ENCODE results near the gene CNOT1. TPM values are rescaled to one million over a fixed set of nuclear protein-coding genes. Genes with fewer than 3 reads are reported as not detected.

CNOT1 gene
- total and polyA plus RNA-seq, 2 of the 4 experiments (the other 2 are of a cell fraction), result 85.5 to 357 TPM

DNA sequence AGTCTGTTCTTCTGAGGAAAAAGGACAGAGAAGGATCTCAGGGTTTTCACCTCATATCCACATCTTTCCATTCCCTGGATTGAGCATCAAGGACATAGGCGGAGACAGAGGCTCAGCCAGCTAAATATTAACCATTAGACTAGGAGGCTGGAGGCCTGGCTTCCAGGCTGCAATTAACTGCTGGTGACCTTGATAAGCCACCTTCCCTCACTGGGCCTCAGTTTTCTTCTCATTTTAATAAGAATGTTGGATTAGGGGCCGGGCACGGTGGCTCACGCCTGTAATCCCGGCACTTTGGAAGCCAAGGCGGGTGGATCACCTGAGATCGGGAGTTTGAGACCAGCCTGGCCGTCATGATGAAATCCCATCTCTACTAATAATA, 25.6 kb upstream of the CNOT1 start:
- H3K14ac ChIP-seq (replicated peaks; ENCODE audit: low read depth, low read length), result no peak overlapping the region
- no peak overlapping the region for H2BK20ac ChIP-seq (ENCODE audit: low read depth, low read length)
- H2BK5ac ChIP-seq (ENCODE audit: low read depth, low read length, poor library complexity, severe bottlenecking), result no peak overlapping the region
- no peak for DNase-seq
- H2AFZ ChIP-seq (replicated peaks; ENCODE audit: low read length, poor library complexity), result no peak overlapping the region
- H2BK120ac ChIP-seq (ENCODE audit: low read depth, low read length), result no peak overlapping the region
- H3K9me1 ChIP-seq (ENCODE audit: insufficient read depth, low read length), result peaks cover 4% of the 10 kb centered on the region; the same call in 1 of the 2 replicates
- no peaks in the 10 kb centered on the region for H3K36me3 ChIP-seq (ENCODE audit: control insufficient read depth, insufficient read depth, low read length)
- dilution Hi-C loops (cut with HindIII; ENCODE audit: low sequenced_read_pairs, unreplicated experiment) (no loop called here), intact Hi-C loops (cut with micrococcal nuclease) (no loop called here), in situ Hi-C loops (cut with MboI; ENCODE audit: low sequenced_read_pairs) (loop anchor here (10.0 kb wide), 1 partner anchor 320 kb away; no protein-coding TSS in a partner anchor)
- H3K4ac ChIP-seq (ENCODE audit: low read depth, low read length), result no peak overlapping the region
- no CpG with 5 or more reads among the region's 8 CpGs for WGBS, 2 experiments (ENCODE audit: extremely low coverage in 2 of 2, insufficient read length in 1 of 2)
- no peak overlapping the region for H4K5ac ChIP-seq (ENCODE audit: low read depth, low read length)
- TF ChIP-seq MAFK (IDR thresholded peaks at IDR 0.05; ENCODE audit: low read depth, low read length) (no peak), RAD21 (IDR thresholded peaks at IDR 0.05; ENCODE audit: low read length) (no peak), FOS (IDR thresholded peaks at IDR 0.05; ENCODE audit: low read depth, low read length) (no peak), CEBPB (IDR thresholded peaks at IDR 0.05; ENCODE audit: low read depth, low read length) (no peak), NFE2L2 (IDR thresholded peaks at IDR 0.05; ENCODE audit: low read depth, low read length) (no peak), SMC3 (IDR thresholded peaks at IDR 0.05; ENCODE audit: low read depth, low read length) (no peak), RFX5 (IDR thresholded peaks at IDR 0.05; ENCODE audit: low read depth, low read length) (no peak), BHLHE40 (IDR thresholded peaks at IDR 0.05; ENCODE audit: low read depth, low read length) (no peak), MAZ (IDR thresholded peaks at IDR 0.05; ENCODE audit: borderline replicate concordance, low read depth, low read length) (no peak)
- TF ChIP-seq, protein P1, sequence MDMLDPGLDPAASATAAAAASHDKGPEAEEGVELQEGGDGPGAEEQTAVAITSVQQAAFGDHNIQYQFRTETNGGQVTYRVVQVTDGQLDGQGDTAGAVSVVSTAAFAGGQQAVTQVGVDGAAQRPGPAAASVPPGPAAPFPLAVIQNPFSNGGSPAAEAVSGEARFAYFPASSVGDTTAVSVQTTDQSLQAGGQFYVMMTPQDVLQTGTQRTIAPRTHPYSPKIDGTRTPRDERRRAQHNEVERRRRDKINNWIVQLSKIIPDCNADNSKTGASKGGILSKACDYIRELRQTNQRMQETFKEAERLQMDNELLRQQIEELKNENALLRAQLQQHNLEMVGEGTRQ (IDR thresholded peaks at IDR 0.05; ENCODE audit: low read depth, low read length), result no peak
- TF ChIP-seq, protein P2, sequence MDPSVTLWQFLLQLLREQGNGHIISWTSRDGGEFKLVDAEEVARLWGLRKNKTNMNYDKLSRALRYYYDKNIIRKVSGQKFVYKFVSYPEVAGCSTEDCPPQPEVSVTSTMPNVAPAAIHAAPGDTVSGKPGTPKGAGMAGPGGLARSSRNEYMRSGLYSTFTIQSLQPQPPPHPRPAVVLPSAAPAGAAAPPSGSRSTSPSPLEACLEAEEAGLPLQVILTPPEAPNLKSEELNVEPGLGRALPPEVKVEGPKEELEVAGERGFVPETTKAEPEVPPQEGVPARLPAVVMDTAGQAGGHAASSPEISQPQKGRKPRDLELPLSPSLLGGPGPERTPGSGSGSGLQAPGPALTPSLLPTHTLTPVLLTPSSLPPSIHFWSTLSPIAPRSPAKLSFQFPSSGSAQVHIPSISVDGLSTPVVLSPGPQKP (IDR thresholded peaks at IDR 0.05; ENCODE audit: borderline replicate concordance, low read depth, low read length), result no peak
- TF ChIP-seq, protein P3, sequence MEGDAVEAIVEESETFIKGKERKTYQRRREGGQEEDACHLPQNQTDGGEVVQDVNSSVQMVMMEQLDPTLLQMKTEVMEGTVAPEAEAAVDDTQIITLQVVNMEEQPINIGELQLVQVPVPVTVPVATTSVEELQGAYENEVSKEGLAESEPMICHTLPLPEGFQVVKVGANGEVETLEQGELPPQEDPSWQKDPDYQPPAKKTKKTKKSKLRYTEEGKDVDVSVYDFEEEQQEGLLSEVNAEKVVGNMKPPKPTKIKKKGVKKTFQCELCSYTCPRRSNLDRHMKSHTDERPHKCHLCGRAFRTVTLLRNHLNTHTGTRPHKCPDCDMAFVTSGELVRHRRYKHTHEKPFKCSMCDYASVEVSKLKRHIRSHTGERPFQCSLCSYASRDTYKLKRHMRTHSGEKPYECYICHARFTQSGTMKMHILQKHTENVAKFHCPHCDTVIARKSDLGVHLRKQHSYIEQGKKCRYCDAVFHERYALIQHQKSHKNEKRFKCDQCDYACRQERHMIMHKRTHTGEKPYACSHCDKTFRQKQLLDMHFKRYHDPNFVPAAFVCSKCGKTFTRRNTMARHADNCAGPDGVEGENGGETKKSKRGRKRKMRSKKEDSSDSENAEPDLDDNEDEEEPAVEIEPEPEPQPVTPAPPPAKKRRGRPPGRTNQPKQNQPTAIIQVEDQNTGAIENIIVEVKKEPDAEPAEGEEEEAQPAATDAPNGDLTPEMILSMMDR (conservative IDR thresholded peaks at IDR 0.05; ENCODE audit: low read depth, low read length), result no peak
- H3K9me3 ChIP-seq (ENCODE audit: control insufficient read depth, insufficient read depth, low read length), result peaks cover 6% of the 10 kb centered on the region; the same call in 1 of the 2 replicates
- H3K23ac ChIP-seq (ENCODE audit: low read depth, low read length), result no peak overlapping the region
- no peak overlapping the region for H3K4me3 ChIP-seq (ENCODE audit: insufficient read depth, low read depth, low read length)
- no peak overlapping the region for H3K27ac ChIP-seq (ENCODE audit: insufficient read depth, low read length)
- ChIA-PET POLR2A (ENCODE audit: unreplicated experiment) (no interaction called here), CTCF (no interaction called here)
- no peaks in the 10 kb centered on the region for H3K79me1 ChIP-seq (ENCODE audit: low read depth in 1 of 2, low read length in 2 of 2)
- BruUV-seq (replicated peaks), result no TSS peak
- ATAC-seq (ENCODE audit: low read depth), result no peak
- H3K56ac ChIP-seq (ENCODE audit: extremely low read depth, insufficient read depth, low read length), result no peak overlapping the region
- peaks cover 8% of the 10 kb centered on the region for H3K4me1 ChIP-seq (ENCODE audit: control insufficient read depth, insufficient read depth, low read length)
- no peak overlapping the region for H4K8ac ChIP-seq (ENCODE audit: low read depth in 2 of 2, low read length in 2 of 2)
- H4K20me1 ChIP-seq (ENCODE audit: insufficient read depth, low read length), result no peaks in the 10 kb centered on the region
- H2BK15ac ChIP-seq (ENCODE audit: low read depth, low read length), result no peak overlapping the region
- H4K91ac ChIP-seq (ENCODE audit: insufficient read depth, low read depth, low read length), result no peak overlapping the region
- H2AK5ac ChIP-seq (ENCODE audit: low read depth, low read length), result no peak overlapping the region
- peaks cover 2% of the 10 kb centered on the region; the same call in 1 of the 2 replicates for H3K27me3 ChIP-seq (ENCODE audit: control insufficient read depth, insufficient read depth, low read length)
- no peak overlapping the region for H2AK9ac ChIP-seq (replicated peaks; ENCODE audit: low read depth, low read length, poor library complexity)
- H3K18ac ChIP-seq (ENCODE audit: low read depth, low read length), result no peak overlapping the region
- H3K9ac ChIP-seq (ENCODE audit: low read depth, low read length), result no peak overlapping the region
- no peak overlapping the region for H3K4me2 ChIP-seq (ENCODE audit: low read depth, low read length)

Measured in IMR-90 (cell line).